NCI-H1436 treated with DMSO at 0.1 percent for 48 hours (cell line): ENCODE data around the gene SPOUT1.

Experiments
- DNase-seq: peaks from one replicate; lab custom pipeline; 2025; lab: John Stamatoyannopoulos, UW

SPOUT1 gene

DNA sequence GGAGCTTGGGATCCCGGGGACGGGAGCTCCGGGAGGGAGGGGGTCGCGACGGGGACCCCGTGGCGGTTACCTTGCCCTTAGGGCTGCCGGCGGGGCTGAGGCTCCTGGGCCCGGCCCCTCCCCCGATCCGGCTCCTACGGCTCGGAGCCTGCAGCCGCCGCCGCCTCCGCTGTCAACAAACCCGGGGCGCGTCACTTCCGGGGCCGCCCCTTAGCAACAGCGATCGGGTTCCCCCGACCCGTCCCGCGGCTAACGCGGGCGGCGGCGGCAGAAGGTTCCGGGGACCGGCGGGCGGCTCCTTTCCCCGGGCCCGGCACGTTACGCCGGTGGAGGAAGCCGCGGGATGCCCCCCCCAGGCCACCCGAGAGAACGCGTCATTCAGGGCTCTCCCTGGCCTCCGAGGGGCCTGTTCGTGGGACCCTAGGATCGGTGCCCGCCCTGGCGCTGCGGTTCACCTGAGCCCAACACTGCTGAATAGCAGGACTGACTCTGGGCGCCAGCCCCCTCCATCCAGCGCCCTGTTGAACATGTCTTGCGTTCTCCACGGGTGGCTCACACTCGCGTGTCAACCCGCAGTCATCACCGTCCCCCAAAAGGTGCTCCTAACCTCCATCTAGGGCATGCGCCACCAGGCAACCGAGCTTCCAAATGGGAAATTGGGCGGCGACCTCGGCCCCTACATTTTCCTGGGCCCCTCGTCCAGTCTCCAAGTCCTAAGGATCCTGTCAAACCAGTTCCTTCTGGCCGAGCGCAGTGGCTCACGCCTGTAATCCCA lies 57.7 kb downstream of the SPOUT1 start, which contains the start of gene ZER1:
Gene ZER1 (minus strand): TSS at position 183 of the 775 bp plus-strand sequence. CDS start 16,362 bp downstream, outside the sequence.
- peak; percentile 16 for DNase-seq

DNA sequence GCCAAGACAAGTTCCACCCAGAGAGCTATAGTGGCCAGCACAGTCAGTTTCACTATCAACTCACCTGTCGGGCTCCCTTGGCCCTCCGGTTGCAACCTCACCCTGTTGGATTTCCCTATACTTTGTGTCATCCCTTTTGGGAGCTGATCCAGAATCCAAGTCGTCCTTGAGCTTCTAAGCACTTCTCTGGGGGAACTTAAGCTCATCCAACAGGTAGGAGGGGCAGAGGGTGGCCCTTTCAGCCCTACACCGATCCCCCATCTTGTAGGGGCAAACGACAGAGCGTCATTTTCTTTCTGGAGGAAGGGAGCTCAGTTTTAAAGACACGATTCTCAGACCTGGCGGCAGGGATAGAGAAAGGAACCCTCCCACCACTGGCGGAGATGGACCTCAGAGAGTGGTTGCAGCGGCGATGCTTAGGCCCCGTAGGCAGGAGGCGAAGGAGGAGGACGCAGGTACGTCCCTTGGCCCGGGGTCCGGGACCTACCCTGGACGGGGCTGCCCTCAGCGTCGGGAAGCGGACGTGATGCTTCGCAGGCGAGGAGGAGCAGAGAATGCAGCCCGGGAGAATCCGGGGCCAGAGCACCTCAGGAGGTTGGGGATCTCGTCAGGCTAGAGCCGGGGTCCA lies 58.4 kb downstream of the SPOUT1 start:
- no peak for DNase-seq

DNA sequence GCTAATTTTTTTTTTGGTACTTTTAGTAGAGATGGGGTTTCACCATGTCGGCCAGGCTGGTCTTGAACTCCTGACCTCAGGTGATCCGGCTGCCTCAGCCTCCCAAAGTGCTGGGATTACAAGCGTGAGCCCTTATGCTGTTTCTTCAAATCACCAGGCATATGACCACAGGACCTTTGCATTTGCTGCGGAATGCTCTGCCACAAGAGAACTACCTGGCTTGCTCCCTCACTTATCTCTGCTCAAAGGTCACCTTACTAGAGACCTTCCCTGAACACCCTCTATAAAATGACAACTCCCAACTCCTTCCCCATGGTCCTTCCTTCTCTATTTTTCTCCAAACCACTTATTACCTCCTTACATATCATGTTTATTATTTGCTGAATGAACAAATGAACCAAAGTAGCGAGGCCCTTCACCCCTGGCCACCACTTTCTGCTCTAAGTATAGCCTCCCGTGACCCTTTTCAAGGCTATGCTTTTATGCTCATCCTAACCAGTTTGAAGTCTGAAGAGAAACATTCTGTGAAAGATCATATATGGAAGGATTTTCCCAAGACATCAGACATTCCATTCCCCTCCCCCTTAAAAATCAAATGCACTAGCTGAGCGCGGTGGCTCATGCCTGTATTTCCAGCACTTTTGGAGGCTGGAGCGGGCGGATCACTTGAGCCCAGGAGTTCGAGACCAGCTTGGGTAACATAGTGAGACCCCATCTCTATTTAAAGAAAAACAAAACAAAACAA lies 59.1 kb downstream of the SPOUT1 start:
- no peak for DNase-seq
